Tibial nerve (tissue), 3 donors: Measurements from ENCODE around the gene TMPRSS6.

Source experiments
- CTCF ChIP-seq, 5 experiments: fragments of 200-600 bp in 3 of 5; fragments of 450-650 bp in 2 of 5; sonication (generic) in 3 of 5; IDR thresholded peaks; one replicate each; pipeline ENCODE4 v1.5.1; 2016 to 2019; ENCODE audit warnings: antibody characterized with exemption in 5 of 5, mild to moderate bottlenecking in 3 of 5, moderate library complexity in 2 of 5
- POLR2A ChIP-seq, 2 donors: fragments of 450-650 bp; IDR thresholded peaks; one replicate each; pipeline ENCODE4 v1.6.1; 2017; ENCODE audit warnings: antibody characterized with exemption in 2 of 2, mild to moderate bottlenecking in 2 of 2, moderate library complexity in 2 of 2

DNA sequence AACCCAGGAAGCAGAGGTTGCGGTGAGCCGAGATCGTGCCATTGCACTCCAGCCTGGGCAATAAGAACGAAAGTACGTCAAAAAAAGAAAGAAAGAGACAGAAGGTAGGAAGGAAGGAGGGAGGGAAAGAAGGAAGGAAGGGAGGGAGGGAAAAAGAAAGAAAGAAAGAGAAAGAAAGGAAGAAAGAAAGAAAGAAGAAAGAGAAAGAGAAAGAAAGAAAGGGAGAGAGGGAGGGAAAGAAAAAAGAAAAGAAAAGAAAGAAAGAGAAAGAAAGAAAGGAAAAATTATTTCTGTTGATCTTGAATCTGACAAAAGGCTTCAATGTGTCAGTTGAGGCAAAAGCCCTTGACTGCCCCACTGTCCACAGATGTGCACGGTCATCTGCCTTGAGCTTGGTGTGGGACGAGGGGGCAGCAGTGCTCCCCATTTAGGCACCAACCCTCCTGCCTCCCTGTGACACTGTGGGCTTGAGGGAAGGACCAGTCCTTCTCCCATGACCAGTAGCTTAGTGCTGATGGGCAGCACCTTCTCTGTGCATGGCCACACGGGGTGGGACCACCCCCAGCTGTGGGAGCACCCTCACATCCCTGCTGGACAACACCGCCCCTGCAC, 33.6 kb downstream of the TMPRSS6 start:
- TF ChIP-seq POLR2A (IDR thresholded peaks at IDR 0.05) (no peak), CTCF (IDR thresholded peaks at IDR 0.05) (no peak)
